Spleen (tissue), 11 donors: Measurements from ENCODE around the gene LTB. TPM values are rescaled to one million over a fixed set of nuclear protein-coding genes. Genes with fewer than 3 reads are reported as not detected.
"Not testable (repeated sequence)": the region's sequence is repeated elsewhere in the genome, so short reads cannot be mapped to it uniquely, and the experiment has no call there.

ENCODE experiments used
- DNase-seq: peaks from one replicate; pipeline ENCODE4 v3.0.0-alpha.2; 2020
- H3K27ac ChIP-seq, 8 donors: fragments of 200-600 bp; sonication (generic) in 7 of 8; 1 replicate in 4 of 8; 2 replicates in 4 of 8; pipeline versions ENCODE4 v1.5.0 to v1.8.0; 2016 to 2021; ENCODE audit warnings: inconsistent platforms in 4 of 8, mild to moderate bottlenecking in 4 of 8, moderate library complexity in 1 of 8
- H3K27me3 ChIP-seq, 7 donors: fragments of 200-600 bp; sonication (generic) in 6 of 7; replicated peaks in 1 of 7; 1 replicate in 4 of 7; 2 replicates in 3 of 7; pipeline versions ENCODE4 v1.5.0 to v1.8.0; 2016 to 2021; ENCODE audit warnings: inconsistent platforms in 3 of 7, mild to moderate bottlenecking in 1 of 7
- H3K36me3 ChIP-seq, 6 donors: fragments of 200-600 bp; sonication (generic) in 5 of 6; 1 replicate in 4 of 6; 2 replicates in 2 of 6; pipeline versions ENCODE4 v1.5.0 to v1.8.0; 2016 to 2021; ENCODE audit warnings: inconsistent platforms in 2 of 6
- H3K4me1 ChIP-seq, 6 donors: fragments of 200-600 bp; sonication (generic) in 5 of 6; 1 replicate in 3 of 6; 2 replicates in 3 of 6; pipeline versions ENCODE4 v1.5.0 to v1.8.0; 2016 to 2021; ENCODE audit warnings: inconsistent platforms in 3 of 6
- H3K4me3 ChIP-seq, 8 donors: fragments of 200-600 bp; sonication (generic) in 7 of 8; 1 replicate in 4 of 8; 2 replicates in 4 of 8; pipeline versions ENCODE4 v1.5.0 to v1.8.0; 2016 to 2021; ENCODE audit warnings: inconsistent platforms in 4 of 8, mild to moderate bottlenecking in 4 of 8, moderate library complexity in 2 of 8
- H3K9me3 ChIP-seq, 8 donors: fragments of 200-600 bp; sonication (generic) in 7 of 8; 1 replicate in 4 of 8; 2 replicates in 4 of 8; pipeline versions ENCODE4 v1.5.0 to v1.8.0; 2016 to 2021; ENCODE audit warnings: inconsistent platforms in 4 of 8
- POLR2A ChIP-seq, 3 donors: fragments of 450-650 bp; IDR thresholded peaks; one replicate each; pipeline ENCODE4 v1.5.1; 2017; ENCODE audit warnings: antibody characterized with exemption in 3 of 3, mild to moderate bottlenecking in 1 of 3
- POLR2AphosphoS5 ChIP-seq, 3 donors: sonication (generic); formaldehyde crosslinking; IDR thresholded peaks; one replicate each; pipeline ENCODE4 v1.5.1; 2017; ENCODE audit warnings: antibody characterized with exemption in 3 of 3
- WGBS, 5 donors: extraction: QIAGEN DNeasy Blood & Tissue Kit in 3 of 5; methylation state at CpG; one replicate each; pipeline versions ENCODE4 v1.1.5 to v1.1.7; 2013 to 2018; 5-methylcytosine and 5-hydroxymethylcytosine counted together
- intact Hi-C: fragments of 100-400 bp; cut with DNase I; formaldehyde crosslinking; loops from one replicate; pipeline ENCODE4 v1.15.0; 2023; ENCODE audit warnings: low total_unique reads
- polyA plus RNA-seq, 3 donors: library from polyadenylated mRNA; stranded (reverse); fragments of 200-250 nt; gene quantifications; one replicate each; pipeline ENCODE4 v1.2.1, GENCODE V29; 2013
- total RNA-seq, 7 donors: library from RNA; depleted of rRNA in 3 of 7; stranded (reverse); fragments of >200 nt in 3 of 7; fragmentation: NEBNext Ultra II Directional in 4 of 7; extraction: Animal tissue kit (Norgen Biotek cat#: 25700) in 4 of 7; gene quantifications; one replicate each; pipeline versions ENCODE4 v1.1.0 to v1.2.1, GENCODE V29; 2016 to 2021
- TF ChIP-seq, protein P1 (sequence below), 11 experiments: fragments of 200-600 bp in 7 of 11; fragments of 450-650 bp in 4 of 11; sonication (generic) in 4 of 11; IDR thresholded peaks in 8 of 11; conservative IDR thresholded peaks in 3 of 11; 1 replicate in 7 of 11; 2 replicates in 4 of 11; pipeline versions ENCODE4 v1.4.0 to v1.8.0; 2016 to 2021; ENCODE audit warnings: antibody characterized with exemption in 11 of 11, inconsistent platforms in 4 of 11, mild to moderate bottlenecking in 1 of 11
- donor health status: healthy with polysubstance abuse.
- donor health status: DM: no; HTN: no; CAD: no; lungs with moderate emphysema.
- donor health status: DM: no; HTN: no; CAD: no.
- donor health status: Bipolar disorder and iron deficiency.
- donor health status: healthy.
- donor health status: DM: no; HTN: no; CAD: no.
- donor health status: DM: yes; HTN: yes; CAD: no.

The LTB gene
- total and polyA plus RNA-seq, 10 donors: 83.0 to 1,256 (median 226) TPM

- Histone ChIP-seq H3K27me3 (no peaks in the 10 kb centered on the region), H3K4me3 (no peak overlapping the region), H3K36me3 (peaks cover 0 to 39% (median under 1%) of the 10 kb centered on the region in 6 donors), H3K4me1 (peaks cover 55 to 99% (median 78%) of the 10 kb centered on the region in 6 donors), H3K27ac (peak overlapping the region in 5 of 8 donors; percentile 8 to 71 (median 40)), H3K9me3 (no peaks in the 10 kb centered on the region)
- TF ChIP-seq POLR2AphosphoS5 (IDR thresholded peaks at IDR 0.05) (peak in 2 of 3 donors; percentile 61 to 63), POLR2A (IDR thresholded peaks at IDR 0.05) (no peak)
- no peak for DNase-seq
- WGBS, 5 donors: 18 to 38% (median 25%) methylated on average over 3 of the region's 3 CpGs
- intact Hi-C loops: no loop called here
Measured at GRCh38 chr6:31556307-31556706, 25.9 kb downstream of the LTB start.

DNA sequence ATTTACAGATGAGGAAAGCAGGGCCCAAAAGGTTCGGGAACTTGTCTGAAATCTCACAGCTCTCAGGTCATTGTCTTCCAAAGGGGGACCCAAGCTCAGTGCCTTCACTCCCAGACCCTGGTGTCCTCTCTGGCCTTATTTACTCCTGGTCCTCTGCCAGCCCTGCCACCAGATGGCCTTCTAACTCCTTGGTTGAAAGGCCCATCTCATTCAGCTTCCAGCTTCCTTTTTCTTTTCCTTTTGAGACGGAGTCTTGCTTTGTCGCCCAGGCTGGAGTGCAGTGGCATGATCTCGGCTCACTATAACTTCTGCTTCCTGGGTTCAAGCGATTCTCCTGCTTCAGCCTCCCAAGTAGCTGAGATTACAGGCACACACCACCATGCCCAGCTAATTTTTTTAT lies 30.9 kb downstream of the LTB start:
- Histone ChIP-seq H3K36me3 (peaks cover 0 to 44% (median 5%) of the 10 kb centered on the region in 6 donors), H3K27ac (peak overlapping the region in 7 of 8 donors; percentile 3 to 70 (median 54)), H3K4me1 (peaks cover 23 to 97% (median 70%) of the 10 kb centered on the region in 6 donors)
- H3K4me3 ChIP-seq, H3K9me3 ChIP-seq, intact Hi-C loops, H3K27me3 ChIP-seq: not testable (repeated sequence)
- WGBS, 5 donors: 11 to 18% (median 14%) methylated on average over 5 of the region's 5 CpGs
- TF ChIP-seq POLR2AphosphoS5 (IDR thresholded peaks at IDR 0.05): peak in 1 of 3 donors; percentile 74
- TF ChIP-seq, protein P1, sequence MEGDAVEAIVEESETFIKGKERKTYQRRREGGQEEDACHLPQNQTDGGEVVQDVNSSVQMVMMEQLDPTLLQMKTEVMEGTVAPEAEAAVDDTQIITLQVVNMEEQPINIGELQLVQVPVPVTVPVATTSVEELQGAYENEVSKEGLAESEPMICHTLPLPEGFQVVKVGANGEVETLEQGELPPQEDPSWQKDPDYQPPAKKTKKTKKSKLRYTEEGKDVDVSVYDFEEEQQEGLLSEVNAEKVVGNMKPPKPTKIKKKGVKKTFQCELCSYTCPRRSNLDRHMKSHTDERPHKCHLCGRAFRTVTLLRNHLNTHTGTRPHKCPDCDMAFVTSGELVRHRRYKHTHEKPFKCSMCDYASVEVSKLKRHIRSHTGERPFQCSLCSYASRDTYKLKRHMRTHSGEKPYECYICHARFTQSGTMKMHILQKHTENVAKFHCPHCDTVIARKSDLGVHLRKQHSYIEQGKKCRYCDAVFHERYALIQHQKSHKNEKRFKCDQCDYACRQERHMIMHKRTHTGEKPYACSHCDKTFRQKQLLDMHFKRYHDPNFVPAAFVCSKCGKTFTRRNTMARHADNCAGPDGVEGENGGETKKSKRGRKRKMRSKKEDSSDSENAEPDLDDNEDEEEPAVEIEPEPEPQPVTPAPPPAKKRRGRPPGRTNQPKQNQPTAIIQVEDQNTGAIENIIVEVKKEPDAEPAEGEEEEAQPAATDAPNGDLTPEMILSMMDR (IDR thresholded peaks at IDR 0.05 in 8 of 11, conservative IDR thresholded peaks at IDR 0.05 in 3 of 11): peak; percentile 51 to 90 (median 77)
- peak; percentile 90 for DNase-seq

- no peaks in the 10 kb centered on the region for H3K9me3 ChIP-seq
- H3K4me3 ChIP-seq: peak overlapping the region in 3 of 8 donors; percentile 48 to 73 (median 51)
- intact Hi-C loops: no loop called here
- H3K36me3 ChIP-seq: peaks cover 0 to 34% (median 5%) of the 10 kb centered on the region in 6 donors
- no peak for DNase-seq
- WGBS, 5 donors: 89 to 95% (median 93%) methylated on average over 2 of the region's 2 CpGs
- H3K27ac ChIP-seq: peak overlapping the region; percentile 69 to 92 (median 87)
- TF ChIP-seq POLR2AphosphoS5 (IDR thresholded peaks at IDR 0.05): no peak
- TF ChIP-seq POLR2A (IDR thresholded peaks at IDR 0.05): no peak
- TF ChIP-seq, protein P1 (IDR thresholded peaks at IDR 0.05 in 8 of 11, conservative IDR thresholded peaks at IDR 0.05 in 3 of 11): no peak
- H3K4me1 ChIP-seq: peaks cover 17 to 78% (median 60%) of the 10 kb centered on the region in 6 donors
- H3K27me3 ChIP-seq: no peaks in the 10 kb centered on the region
Measured at GRCh38 chr6:31548544-31548873, 33.7 kb downstream of the LTB start.

DNA sequence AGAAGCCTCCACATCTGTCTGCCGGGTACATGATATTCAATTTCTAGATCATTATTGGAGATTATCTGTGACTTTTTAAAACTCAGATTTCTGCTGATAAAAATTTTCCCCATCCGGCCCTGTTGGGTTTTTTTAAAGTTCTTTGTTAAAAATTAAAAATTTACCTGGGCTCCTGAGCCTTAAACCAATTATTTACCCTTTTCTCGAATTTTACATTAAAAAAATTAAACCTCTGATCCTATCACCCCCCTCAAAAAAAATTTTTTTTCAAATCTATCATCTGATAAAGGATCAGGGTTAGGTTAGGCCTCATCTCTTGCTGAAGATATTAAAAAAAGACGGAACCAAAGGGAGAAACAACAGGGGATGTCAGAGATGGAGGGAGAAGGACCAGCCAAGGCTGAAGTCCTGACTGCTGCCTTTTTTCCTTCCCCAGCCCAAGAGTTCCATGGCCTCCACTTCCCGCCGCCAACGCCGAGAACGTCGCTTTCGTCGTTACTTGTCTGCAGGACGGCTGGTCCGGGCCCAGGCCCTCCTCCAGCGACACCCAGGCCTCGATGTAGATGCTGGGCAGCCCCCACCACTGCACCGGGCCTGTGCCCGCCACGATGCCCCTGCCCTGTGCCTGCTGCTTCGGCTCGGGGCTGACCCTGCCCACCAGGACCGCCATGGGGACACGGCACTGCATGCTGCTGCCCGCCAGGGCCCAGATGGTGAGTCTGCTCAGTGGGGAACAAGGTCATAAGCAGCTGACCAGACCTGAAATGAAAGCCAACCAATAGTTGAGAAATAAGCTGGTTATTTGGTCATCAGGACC lies 34.3 kb downstream of the LTB start:
- 72 to 81% (median 73%) methylated on average over 24 of the region's 24 CpGs for WGBS, 5 donors
- intact Hi-C loops: loop anchor here (2.0 kb wide), 1 partner anchor 51 kb away; no protein-coding TSS in a partner anchor
- Histone ChIP-seq H3K4me3 (peak overlapping the region; percentile 34 to 73 (median 40)), H3K27ac (peak overlapping the region; percentile 69 to 92 (median 87)), H3K36me3 (peaks cover 0 to 29% (median 5%) of the 10 kb centered on the region in 6 donors), H3K27me3 (no peaks in the 10 kb centered on the region), H3K9me3 (no peaks in the 10 kb centered on the region), H3K4me1 (peaks cover 18 to 78% (median 61%) of the 10 kb centered on the region in 6 donors)
- TF ChIP-seq, protein P1 (IDR thresholded peaks at IDR 0.05 in 8 of 11, conservative IDR thresholded peaks at IDR 0.05 in 3 of 11): no peak
- peak in 2 of 3 donors; percentile 13 to 23 for TF ChIP-seq POLR2AphosphoS5 (IDR thresholded peaks at IDR 0.05)
- no peak for TF ChIP-seq POLR2A (IDR thresholded peaks at IDR 0.05)
- DNase-seq: peak; percentile 87
